ENCODE results near the gene MLPH. TPM values are rescaled to one million over a fixed set of nuclear protein-coding genes. Genes with fewer than 3 reads are reported as not detected.
A peak's percentile ranks its signal among the peaks of the same experiment; 100 is the strongest.

MLPH gene
- total and polyA plus RNA-seq, 2 of the 13 experiments (the other 11 are each of a cell fraction or from before 2014, with no cell fraction given): 0.12 TPM; not detected in 1

- no peak for TF ChIP-seq HMGXB3 (CRISPR knock-in tag; IDR thresholded peaks at IDR 0.05; ENCODE audit: borderline replicate concordance)
- no peak for TF ChIP-seq ZNF460 (CRISPR knock-in tag; IDR thresholded peaks at IDR 0.05; ENCODE audit: borderline replicate concordance)
- no peak for TF ChIP-seq RFX1 (IDR thresholded peaks at IDR 0.05)
- no peak for TF ChIP-seq DPF2 (CRISPR knock-in tag; IDR thresholded peaks at IDR 0.05; ENCODE audit: borderline replicate concordance, low read depth)
- no peak for TF ChIP-seq HMGA1 (CRISPR knock-in tag; conservative IDR thresholded peaks at IDR 0.05)
- TF ChIP-seq TFDP1 (CRISPR knock-in tag; IDR thresholded peaks at IDR 0.05; ENCODE audit: borderline replicate concordance): no peak
- TF ChIP-seq ETV6 (CRISPR knock-in tag; conservative IDR thresholded peaks at IDR 0.05): peak; percentile 74; the same call in 1 of the 2 replicates
- no peak for TF ChIP-seq BORCS8-MEF2B (CRISPR knock-in tag; IDR thresholded peaks at IDR 0.05)
- TF ChIP-seq ZKSCAN1 (IDR thresholded peaks at IDR 0.05; ENCODE audit: low read length): 0 out of 2 replicates have a peak, but pooled peaks have one; percentile 22
- TF ChIP-seq ZNF329 (CRISPR knock-in tag; IDR thresholded peaks at IDR 0.05; ENCODE audit: low read depth): no peak; the same call in 1 of the 2 replicates
- TF ChIP-seq MAFF (IDR thresholded peaks at IDR 0.05; ENCODE audit: low read depth, low read length): no peak
- TF ChIP-seq CBX1 (IDR thresholded peaks at IDR 0.05; ENCODE audit: low read depth): no peak
- TF ChIP-seq SP2 (CRISPR knock-in tag; IDR thresholded peaks at IDR 0.05): no peak
- 0 out of 2 replicates have a peak, but pooled peaks have one; percentile 53 for TF ChIP-seq ARHGAP35 (CRISPR knock-in tag; IDR thresholded peaks at IDR 0.05; ENCODE audit: borderline replicate concordance)
- TF ChIP-seq NCOA1 (CRISPR knock-in tag; IDR thresholded peaks at IDR 0.05): no peak
- TF ChIP-seq DR1 (CRISPR knock-in tag; IDR thresholded peaks at IDR 0.05): no peak
- no peak for TF ChIP-seq SIX4 (CRISPR knock-in tag; IDR thresholded peaks at IDR 0.05)
- TF ChIP-seq GLMP (CRISPR knock-in tag; IDR thresholded peaks at IDR 0.05; ENCODE audit: borderline replicate concordance): no peak
- no peak for TF ChIP-seq ZNF343 (CRISPR knock-in tag; IDR thresholded peaks at IDR 0.05)
- TF ChIP-seq ZNF563 (CRISPR knock-in tag; IDR thresholded peaks at IDR 0.05): no peak
- peak; percentile 74; the same call in 1 of the 2 replicates for TF ChIP-seq ZNF546 (CRISPR knock-in tag; conservative IDR thresholded peaks at IDR 0.05)
- TF ChIP-seq REL (CRISPR knock-in tag; conservative IDR thresholded peaks at IDR 0.05): no peak
- TF ChIP-seq ZFX (CRISPR knock-in tag; IDR thresholded peaks at IDR 0.05; ENCODE audit: low read depth): peak; percentile 48; the same call in 1 of the 2 replicates
- TF ChIP-seq ELF3 (CRISPR knock-in tag; IDR thresholded peaks at IDR 0.05): peak; percentile 73
- no peak for TF ChIP-seq NBN (conservative IDR thresholded peaks at IDR 0.05)
- 0 out of 2 replicates have a peak, but pooled peaks have one; percentile 46 for TF ChIP-seq ZBTB38 (CRISPR knock-in tag; IDR thresholded peaks at IDR 0.05)
Observed at GRCh38 chr2:237572021-237572741, 85.1 kb downstream of the MLPH start (continued).
